Prostate gland (tissue), 2 donors: ENCODE data around the gene DCAF4L1. TPM values are rescaled to one million over a fixed set of nuclear protein-coding genes. Genes with fewer than 3 reads are reported as not detected.

Source experiments
- DNase-seq: peaks from one replicate; pipeline ENCODE4 v3.0.0-alpha.2; 2019; ENCODE audit warnings: low spot score
- H3K27ac ChIP-seq, 2 donors: fragments of 200-600 bp; sonication (generic); 2 replicates each; pipeline ENCODE4 v1.5.1; 2017 to 2019
- H3K27me3 ChIP-seq: fragments of 200-600 bp; sonication (generic); replicated peaks from 2 replicates; pipeline ENCODE4 v1.5.1; 2019; ENCODE audit not compliant: insufficient read depth
- H3K36me3 ChIP-seq, 2 donors: fragments of 200-600 bp; sonication (generic); 1 replicate in 1 of 2; 2 replicates in 1 of 2; pipeline versions ENCODE4 v1.5.1 to v1.8.1; 2017 to 2019
- H3K4me1 ChIP-seq: fragments of 200-600 bp; sonication (generic); replicated peaks from 2 replicates; pipeline ENCODE4 v1.5.1; 2019
- H3K4me3 ChIP-seq, 2 donors: fragments of 200-600 bp; sonication (generic); 2 replicates each; pipeline ENCODE4 v1.5.1; 2017 to 2019
- H3K9me3 ChIP-seq: fragments of 200-600 bp; sonication (generic); 2 replicates; pipeline ENCODE4 v1.5.1; 2017
- CTCF ChIP-seq, 4 experiments: fragments of 200-600 bp in 2 of 4; fragments of 450-650 bp in 2 of 4; sonication (generic) in 2 of 4; IDR thresholded peaks; 1 replicate in 3 of 4; 2 replicates in 1 of 4; pipeline ENCODE4 v1.5.1; 2016 to 2019; ENCODE audit warnings: antibody characterized with exemption in 4 of 4, mild to moderate bottlenecking in 2 of 4, moderate library complexity in 2 of 4
- POLR2A ChIP-seq: fragments of 450-650 bp; IDR thresholded peaks from one replicate; pipeline ENCODE4 v1.6.1; 2016; ENCODE audit warnings: antibody characterized with exemption, mild to moderate bottlenecking
- POLR2AphosphoS5 ChIP-seq: sonication (generic); formaldehyde crosslinking; IDR thresholded peaks from one replicate; pipeline ENCODE4 v1.6.1; 2017; ENCODE audit warnings: antibody characterized with exemption
- WGBS: methylation state at CpG from one replicate; pipeline ENCODE4 v1.1.5; 2018; 5-methylcytosine and 5-hydroxymethylcytosine counted together
- intact Hi-C: fragments of 100-400 bp; cut with DNase I; formaldehyde crosslinking; loops from one replicate; pipeline ENCODE4 v1.14.2; 2022
- total RNA-seq, 2 donors: library from RNA; depleted of rRNA; stranded (reverse); fragments of >200 nt; gene quantifications; one replicate each; pipeline ENCODE4 v1.1.0, GENCODE V29; 2016

DCAF4L1 gene
- total RNA-seq, 2 donors from 2014 or later: 0.32 to 37.5 TPM

GRCh38 chr4:41991916-41992767, 10.6 kb downstream of the DCAF4L1 start:
- H3K4me1 ChIP-seq: no peaks in the 10 kb centered on the region
- no peak for TF ChIP-seq CTCF (IDR thresholded peaks at IDR 0.05)
- TF ChIP-seq POLR2A: no peak
- no peak for TF ChIP-seq POLR2AphosphoS5
- H3K9me3 ChIP-seq: no peaks in the 10 kb centered on the region
- no peak overlapping the region for H3K27ac ChIP-seq
- DNase-seq: no peak
- intact Hi-C loops: loop anchor here (5.0 kb wide), 1 partner anchor 55 kb away; the partner anchor contains the start of gene TMEM33
- 88% methylated on average over 10 of the region's 10 CpGs for WGBS
- H3K27me3 ChIP-seq: no peaks in the 10 kb centered on the region
- no peak overlapping the region for H3K4me3 ChIP-seq
- no peaks in the 10 kb centered on the region for H3K36me3 ChIP-seq

- Histone ChIP-seq H3K9me3 (no peaks in the 10 kb centered on the region), H3K27ac (no peak overlapping the region), H3K36me3 (no peaks in the 10 kb centered on the region), H3K4me3 (no peak overlapping the region), H3K4me1 (no peaks in the 10 kb centered on the region), H3K27me3 (no peaks in the 10 kb centered on the region)
- no peak for TF ChIP-seq POLR2AphosphoS5
- no peak for TF ChIP-seq POLR2A
- no peak for TF ChIP-seq CTCF (IDR thresholded peaks at IDR 0.05)
- no peak for DNase-seq
- intact Hi-C loops: loop anchor here (5.0 kb wide), 1 partner anchor 56 kb away; the partner anchor contains the start of gene TMEM33
- 70% methylated on average over 4 of the region's 4 CpGs for WGBS
These were observed 11.7 kb downstream of the DCAF4L1 start for GRCh38 chr4:41992967-41993857.

- no peaks in the 10 kb centered on the region for H3K4me1 ChIP-seq
- no peaks in the 10 kb centered on the region for H3K36me3 ChIP-seq
- no peak for TF ChIP-seq POLR2AphosphoS5
- TF ChIP-seq POLR2A: no peak
- TF ChIP-seq CTCF (IDR thresholded peaks at IDR 0.05): no peak
- no peak overlapping the region for H3K27ac ChIP-seq
- 94% methylated on average over 3 of the region's 3 CpGs for WGBS
- intact Hi-C loops: loop anchor here (5.0 kb wide), 1 partner anchor 57 kb away; the partner anchor contains the start of gene TMEM33
- H3K9me3 ChIP-seq: no peaks in the 10 kb centered on the region
- DNase-seq: no peak
- no peaks in the 10 kb centered on the region for H3K27me3 ChIP-seq
- H3K4me3 ChIP-seq: no peak overlapping the region
These were observed 13.0 kb downstream of the DCAF4L1 start for GRCh38 chr4:41994461-41994985.

- no peak for DNase-seq
- no peaks in the 10 kb centered on the region for H3K36me3 ChIP-seq
- TF ChIP-seq POLR2AphosphoS5 (no peak), CTCF (IDR thresholded peaks at IDR 0.05) (no peak), POLR2A (no peak)
- 91% methylated on average over 3 of the region's 3 CpGs for WGBS
- no peaks in the 10 kb centered on the region for H3K9me3 ChIP-seq
- H3K4me1 ChIP-seq: no peaks in the 10 kb centered on the region
- no peak overlapping the region for H3K27ac ChIP-seq
- intact Hi-C loops: no loop called here
- H3K4me3 ChIP-seq: no peak overlapping the region
- H3K27me3 ChIP-seq: no peaks in the 10 kb centered on the region
These were observed 16.5 kb downstream of the DCAF4L1 start for GRCh38 chr4:41998019-41998418.
